Measurements from ENCODE around the gene ADGRL1.
"Not testable (repeated sequence)": the region's sequence is repeated elsewhere in the genome, so short reads cannot be mapped to it uniquely, and the experiment has no call there.

- not testable (repeated sequence) for TF ChIP-seq CTCF (optimal IDR thresholded peaks at IDR 0.05 in 1 of 3, IDR thresholded peaks at IDR 0.05 in 1 of 3, conservative IDR thresholded peaks at IDR 0.05 in 1 of 3; ENCODE audit: extremely low read depth in 1 of 3, insufficient read depth in 2 of 3, low read length in 3 of 3); EZH2 (IDR thresholded peaks at IDR 0.05; ENCODE audit: low read length)
Measured at GRCh38 chr19:14226498-14226897, 20.5 kb upstream of the ADGRL1 start.
